ENCODE measurements around the gene MKX. TPM values are rescaled to one million over a fixed set of nuclear protein-coding genes. Genes with fewer than 3 reads are reported as not detected.

Gene MKX
- total RNA-seq, 1 donor from 2014 or later = 2.2 TPM

DNA sequence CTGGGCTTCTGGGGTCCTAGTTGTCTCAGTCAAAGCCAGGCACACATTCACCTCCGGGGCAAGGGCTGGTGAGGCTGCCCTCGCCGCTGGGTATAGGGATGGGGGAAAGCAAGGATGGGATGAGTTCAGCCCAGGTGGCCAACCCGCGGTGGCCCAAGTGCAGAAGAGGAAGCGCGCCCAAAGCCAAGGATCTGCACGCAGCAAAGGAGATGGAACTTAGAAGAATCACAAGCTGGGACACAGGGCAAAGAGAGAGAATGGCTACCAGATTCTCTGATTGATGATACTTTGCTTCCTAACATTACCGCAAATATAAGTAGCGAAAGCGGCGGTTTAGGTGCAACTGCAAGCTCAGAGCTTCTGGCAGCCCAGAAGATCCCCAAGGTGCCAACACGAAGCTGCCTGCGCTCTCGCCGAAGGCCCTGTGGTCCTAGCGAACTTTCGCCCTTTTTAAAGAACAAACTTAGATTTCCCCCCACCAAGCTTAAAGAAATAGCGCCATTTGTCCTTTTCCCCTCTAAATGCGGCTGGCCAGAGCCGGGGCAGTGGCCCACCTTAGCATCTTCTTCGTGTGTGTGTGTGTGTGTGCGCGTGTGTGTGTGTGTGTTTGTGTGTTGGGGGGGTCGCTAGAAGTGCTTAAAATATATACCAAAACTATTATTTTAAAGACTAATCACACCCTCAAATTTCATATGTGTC, 927 bp upstream of the MKX start:
- DNase-seq (ENCODE audit: extremely low spot score in 2 of 2) = no peak
- no peaks in the 10 kb centered on the region for H3K9me3 ChIP-seq
- intact Hi-C loops (cut with DNase I) = loop anchor here (10.0 kb wide), 1 partner anchor 498 kb away; no protein-coding TSS in a partner anchor
- peaks cover 50% of the 10 kb centered on the region for H3K4me1 ChIP-seq
- no peaks in the 10 kb centered on the region for H3K27me3 ChIP-seq
- TF ChIP-seq, protein P1, sequence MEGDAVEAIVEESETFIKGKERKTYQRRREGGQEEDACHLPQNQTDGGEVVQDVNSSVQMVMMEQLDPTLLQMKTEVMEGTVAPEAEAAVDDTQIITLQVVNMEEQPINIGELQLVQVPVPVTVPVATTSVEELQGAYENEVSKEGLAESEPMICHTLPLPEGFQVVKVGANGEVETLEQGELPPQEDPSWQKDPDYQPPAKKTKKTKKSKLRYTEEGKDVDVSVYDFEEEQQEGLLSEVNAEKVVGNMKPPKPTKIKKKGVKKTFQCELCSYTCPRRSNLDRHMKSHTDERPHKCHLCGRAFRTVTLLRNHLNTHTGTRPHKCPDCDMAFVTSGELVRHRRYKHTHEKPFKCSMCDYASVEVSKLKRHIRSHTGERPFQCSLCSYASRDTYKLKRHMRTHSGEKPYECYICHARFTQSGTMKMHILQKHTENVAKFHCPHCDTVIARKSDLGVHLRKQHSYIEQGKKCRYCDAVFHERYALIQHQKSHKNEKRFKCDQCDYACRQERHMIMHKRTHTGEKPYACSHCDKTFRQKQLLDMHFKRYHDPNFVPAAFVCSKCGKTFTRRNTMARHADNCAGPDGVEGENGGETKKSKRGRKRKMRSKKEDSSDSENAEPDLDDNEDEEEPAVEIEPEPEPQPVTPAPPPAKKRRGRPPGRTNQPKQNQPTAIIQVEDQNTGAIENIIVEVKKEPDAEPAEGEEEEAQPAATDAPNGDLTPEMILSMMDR (IDR thresholded peaks at IDR 0.05) = no peak
- TF ChIP-seq POLR2A (IDR thresholded peaks at IDR 0.05) = no peak
- TF ChIP-seq POLR2AphosphoS5 (IDR thresholded peaks at IDR 0.05; ENCODE audit: insufficient read depth in 1 of 2, low read depth in 1 of 2) = no peak
- peak overlapping the region; percentile 58 to 70 for H3K4me3 ChIP-seq
- H3K27ac ChIP-seq = no peak overlapping the region
- no peaks in the 10 kb centered on the region for H3K36me3 ChIP-seq

DNA sequence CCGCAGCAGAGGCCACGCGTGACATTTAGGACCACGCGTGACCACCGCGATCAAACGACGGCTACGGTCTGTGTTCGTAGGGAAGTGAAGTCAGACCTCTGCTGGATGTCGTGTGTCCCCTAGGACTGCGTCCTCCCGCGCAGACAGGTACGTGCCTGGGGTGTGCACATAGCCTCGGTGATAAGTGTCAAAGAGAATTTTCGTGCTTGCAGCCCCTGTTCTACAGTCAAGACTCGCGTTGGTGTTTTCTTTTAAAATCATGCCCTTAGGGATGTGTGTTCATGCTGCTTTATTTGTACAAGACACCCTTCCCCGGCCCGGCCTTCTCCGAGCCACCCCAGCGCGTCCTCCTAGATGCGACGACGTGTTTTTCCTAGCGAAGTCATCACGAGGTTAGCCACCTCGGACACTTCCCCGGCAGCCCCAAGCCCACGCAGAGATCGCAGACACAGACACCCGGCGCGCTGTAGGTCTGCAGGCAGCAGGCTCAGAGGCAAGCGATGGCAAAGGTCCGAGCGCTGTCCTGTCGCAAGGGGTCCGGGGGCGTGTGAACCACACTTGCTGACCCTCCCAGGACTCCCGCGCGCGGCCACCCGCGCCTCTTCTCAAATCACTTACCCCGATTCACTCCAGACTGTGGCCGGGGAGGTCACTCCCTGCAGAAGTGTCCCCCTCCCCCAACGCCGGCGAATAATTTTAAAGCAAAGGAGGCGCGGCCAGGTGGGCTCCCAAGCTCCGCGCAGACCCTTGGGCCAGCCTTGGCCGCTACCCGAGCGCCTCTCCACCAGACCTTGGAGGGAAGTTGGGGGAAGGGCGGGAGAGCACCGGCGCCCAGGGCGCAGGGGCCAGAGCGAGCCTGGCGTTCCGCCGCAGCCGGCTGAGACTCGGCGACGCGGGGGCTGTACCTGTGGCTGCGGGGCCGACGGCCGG, 552 bp downstream of the MKX start:
- no peaks in the 10 kb centered on the region for H3K9me3 ChIP-seq
- intact Hi-C loops (cut with DNase I) = loop anchor here (5.0 to 10.0 kb wide), 2 partner anchors 432 to 500 kb away; no protein-coding TSS in a partner anchor
- DNase-seq (ENCODE audit: extremely low spot score in 2 of 2) = no peak
- no peak overlapping the region for H3K27ac ChIP-seq
- peaks cover 57% of the 10 kb centered on the region for H3K4me1 ChIP-seq
- no peaks in the 10 kb centered on the region for H3K27me3 ChIP-seq
- H3K36me3 ChIP-seq = no peaks in the 10 kb centered on the region
- TF ChIP-seq POLR2AphosphoS5 (IDR thresholded peaks at IDR 0.05; ENCODE audit: insufficient read depth in 1 of 2, low read depth in 1 of 2) (no peak), POLR2A (IDR thresholded peaks at IDR 0.05) (no peak)
- TF ChIP-seq, protein P1 (IDR thresholded peaks at IDR 0.05) = no peak
- H3K4me3 ChIP-seq = peak overlapping the region; percentile 58 to 70

DNA sequence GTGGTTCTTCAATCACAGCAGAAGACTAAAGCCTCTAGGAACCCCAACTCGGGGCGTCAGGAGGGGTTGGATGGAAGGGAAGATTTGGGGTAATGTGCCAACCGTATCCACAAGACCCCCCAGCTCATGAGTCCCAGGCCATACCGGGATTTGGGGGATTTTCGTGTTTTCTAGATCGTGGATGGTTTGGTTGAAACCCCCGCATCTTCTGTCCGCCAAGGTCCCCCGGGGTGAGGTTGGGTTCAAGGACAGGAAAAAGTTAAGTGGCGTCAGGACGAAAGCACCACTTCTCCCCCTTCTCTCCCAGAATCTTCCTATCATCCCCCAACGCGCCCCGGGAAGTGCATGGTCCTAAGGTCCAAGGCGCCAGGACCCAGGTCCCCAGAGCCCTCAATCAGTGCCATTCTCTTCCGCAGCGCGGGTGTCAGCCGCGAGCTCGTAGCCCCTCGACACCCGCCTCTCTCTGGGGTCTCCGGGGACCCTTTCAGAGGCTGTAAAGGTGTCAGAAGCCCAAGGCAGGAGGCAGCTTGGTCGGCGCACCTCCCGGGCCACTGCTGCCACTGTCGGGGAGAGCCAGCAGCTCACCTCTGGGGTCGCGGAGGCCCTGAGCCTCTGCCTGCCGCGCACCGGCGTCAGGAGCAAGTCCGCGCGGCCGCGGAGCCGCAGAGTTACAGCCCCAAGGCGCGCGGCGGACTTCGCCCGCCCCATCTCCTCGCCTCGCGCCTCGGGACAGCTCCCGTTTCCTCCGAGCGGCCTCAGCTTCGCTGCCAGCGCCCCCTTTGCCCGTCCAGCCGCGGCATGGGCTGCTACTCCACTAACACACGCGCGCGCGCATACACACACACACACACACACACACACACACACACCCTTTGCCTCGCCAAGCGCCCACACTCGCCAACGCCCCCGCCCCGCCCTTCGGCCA, 1.5 kb downstream of the MKX start:
- no peaks in the 10 kb centered on the region for H3K36me3 ChIP-seq
- H3K9me3 ChIP-seq = no peaks in the 10 kb centered on the region
- H3K27ac ChIP-seq = peak overlapping the region; percentile 76
- H3K4me1 ChIP-seq = peaks cover 57% of the 10 kb centered on the region
- no peak for DNase-seq (ENCODE audit: extremely low spot score in 2 of 2)
- no peaks in the 10 kb centered on the region for H3K27me3 ChIP-seq
- peak overlapping the region; percentile 58 to 70 for H3K4me3 ChIP-seq
- peak in 1 of 2 donors; percentile 16 for TF ChIP-seq POLR2AphosphoS5 (IDR thresholded peaks at IDR 0.05; ENCODE audit: insufficient read depth in 1 of 2, low read depth in 1 of 2)
- TF ChIP-seq, protein P1 (IDR thresholded peaks at IDR 0.05) = no peak
- intact Hi-C loops (cut with DNase I) = loop anchor here (5.0 to 10.0 kb wide), 2 partner anchors 433 to 501 kb away; no protein-coding TSS in a partner anchor

DNA sequence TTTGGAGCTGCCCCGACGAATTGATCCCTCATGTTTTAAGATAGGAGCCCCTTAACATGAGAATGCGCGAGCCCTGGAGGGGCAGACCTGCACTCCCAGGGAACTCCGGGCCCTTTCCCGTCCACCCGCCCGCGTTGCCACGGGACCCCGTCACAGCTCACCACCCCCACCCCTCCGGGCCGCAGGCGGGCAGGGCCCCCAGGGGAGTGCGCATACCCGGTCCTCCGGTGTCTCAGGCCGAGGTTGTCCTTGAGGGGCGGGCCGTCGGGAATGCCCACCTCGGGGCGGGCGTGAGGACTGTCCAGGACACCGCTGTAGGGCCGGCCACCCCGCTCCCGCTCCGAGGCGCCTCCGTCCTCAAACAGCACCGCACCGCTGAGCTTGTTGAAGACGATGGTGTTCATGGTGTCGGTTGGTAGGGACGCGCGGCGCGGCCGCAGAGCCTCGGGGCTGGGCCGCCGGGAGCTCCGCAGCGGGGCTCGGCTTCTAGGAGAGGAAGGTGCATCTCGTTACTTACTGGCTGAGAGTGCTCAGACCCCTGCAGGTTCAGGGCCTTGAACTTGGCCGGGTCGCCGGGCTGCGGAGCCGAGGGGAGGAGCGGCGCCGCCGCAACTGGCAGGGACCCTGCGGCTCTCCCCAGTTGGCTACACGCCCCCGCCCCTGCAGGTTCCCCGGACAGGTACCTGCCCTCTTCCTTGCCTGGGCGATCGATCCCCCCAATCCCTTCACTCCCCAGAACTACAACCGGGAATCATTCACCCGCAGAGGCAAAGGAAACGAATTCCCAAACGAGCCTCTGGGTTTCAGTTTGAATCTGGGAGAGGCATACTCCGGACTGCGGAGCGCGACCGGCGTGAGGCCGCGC, 2.4 kb downstream of the MKX start:
- no peaks in the 10 kb centered on the region for H3K9me3 ChIP-seq
- H3K4me1 ChIP-seq = peaks cover 57% of the 10 kb centered on the region
- H3K27me3 ChIP-seq = no peaks in the 10 kb centered on the region
- intact Hi-C loops (cut with DNase I) = loop anchor here (5.0 to 10.0 kb wide), 2 partner anchors 434 to 502 kb away; no protein-coding TSS in a partner anchor
- peak overlapping the region; percentile 76 for H3K27ac ChIP-seq
- H3K36me3 ChIP-seq = no peaks in the 10 kb centered on the region
- TF ChIP-seq POLR2A (IDR thresholded peaks at IDR 0.05) (no peak), POLR2AphosphoS5 (IDR thresholded peaks at IDR 0.05; ENCODE audit: insufficient read depth in 1 of 2, low read depth in 1 of 2) (no peak)
- TF ChIP-seq, protein P1 (IDR thresholded peaks at IDR 0.05) = no peak
- peak overlapping the region; percentile 58 to 70 for H3K4me3 ChIP-seq
- DNase-seq (ENCODE audit: extremely low spot score in 2 of 2) = no peak
